Kidney (tissue), 14 donors: Measurements from ENCODE around the gene PPFIBP1. TPM values are rescaled to one million over a fixed set of nuclear protein-coding genes. Genes with fewer than 3 reads are reported as not detected.

ENCODE experiments used
- DNase-seq, 5 donors: peaks; one replicate each; pipeline ENCODE4 v3.0.0-alpha.2; 2013 to 2020
- FAIRE-seq: peaks from 2 replicates; lab custom pipeline; 2012; peaks lifted over from hg19 to GRCh38; lab: Jason Lieb, UNC
- H3K27ac ChIP-seq, 2 donors: one replicate each; pipeline ENCODE4 v1.7.0; 2013; ENCODE audit warnings: low read depth in 2 of 2, low read length in 2 of 2, inconsistent platforms in 1 of 2
- H3K27me3 ChIP-seq: one replicate; pipeline ENCODE4 v1.7.1; 2013; ENCODE audit warnings: low read length, inconsistent platforms; ENCODE audit not compliant: control insufficient read depth, insufficient read depth
- H3K36me3 ChIP-seq, 3 donors: one replicate each; pipeline versions ENCODE4 v1.7.0 to v1.7.1; 2013; ENCODE audit warnings: low read length in 3 of 3, control low read depth in 1 of 3, inconsistent platforms in 1 of 3; ENCODE audit not compliant: insufficient read depth in 3 of 3, control insufficient read depth in 2 of 3
- H3K4me1 ChIP-seq, 3 donors: one replicate each; pipeline versions ENCODE4 v1.7.0 to v1.7.1; 2013; ENCODE audit warnings: low read length in 3 of 3, inconsistent platforms in 1 of 3, low read depth in 1 of 3; ENCODE audit not compliant: control insufficient read depth in 2 of 3, insufficient read depth in 2 of 3
- H3K4me3 ChIP-seq, 3 donors: one replicate each; pipeline versions ENCODE4 v1.7.0 to v1.8.1; 2013; ENCODE audit warnings: low read length in 3 of 3, control low read depth in 1 of 3, inconsistent platforms in 1 of 3
- H3K9ac ChIP-seq, 3 donors: one replicate each; pipeline versions ENCODE4 v1.7.0 to v1.7.1; 2013; ENCODE audit warnings: low read length in 3 of 3, control low read depth in 1 of 3, inconsistent platforms in 1 of 3
- H3K9me3 ChIP-seq, 3 donors: one replicate each; pipeline versions ENCODE4 v1.7.0 to v1.7.1; 2013; ENCODE audit warnings: low read length in 3 of 3, control low read depth in 1 of 3, inconsistent platforms in 1 of 3; ENCODE audit not compliant: control insufficient read depth in 2 of 3, insufficient read depth in 1 of 3
- CTCF ChIP-seq: IDR thresholded peaks from 3 replicates; pipeline ENCODE4 v1.5.1; 2012; ENCODE audit warnings: mild to moderate bottlenecking, moderate library complexity, borderline replicate concordance; ENCODE audit not compliant: insufficient read depth; ENCODE audit errors: extremely low read depth
- intact Hi-C: fragments of 100-400 bp; cut with DNase I; formaldehyde crosslinking; loops from one replicate; pipeline ENCODE4 v1.11.1; 2022
- polyA plus RNA-seq: library from polyadenylated mRNA; stranded (reverse); fragments of 350-450 nt; fragmentation: Illumina TruSeq; extraction: RNeasy Lipid Tissue Mini Kit (QIAGEN cat#74804); gene quantifications from one replicate; pipeline ENCODE4 v1.2.3, GENCODE V29; 2014; ENCODE audit warnings: low read depth, low replicate concordance; ENCODE audit not compliant: insufficient read depth
- total RNA-seq: library from RNA; stranded (reverse); fragmentation: NEBNext Ultra II Directional; extraction: Animal tissue kit (Norgen Biotek cat#: 25700); gene quantifications from one replicate; pipeline ENCODE4 v1.2.1, GENCODE V29; 2021
- donor health status: control.
- donor health status: control.
- donor health status: control.
- donor health status: control.
- donor health status: control.
- donor health status: DM: yes; HTN: yes; CAD: no.
- donor health status: Normal renal cell carcinoma (clear cell type).

PPFIBP1 gene
- total and polyA plus RNA-seq, 2 donors from 2014 or later, result 12.7 to 175 TPM

- H3K9ac ChIP-seq, result no peak overlapping the region
- FAIRE-seq (no peak), DNase-seq (no peak)
- peaks cover 0 to 5% (median 0%) of the 10 kb centered on the region in 3 donors for H3K9me3 ChIP-seq
- no peaks in the 10 kb centered on the region for H3K36me3 ChIP-seq
- no peaks in the 10 kb centered on the region for H3K4me1 ChIP-seq
- H3K27me3 ChIP-seq, result no peaks in the 10 kb centered on the region
- no peak overlapping the region for H3K4me3 ChIP-seq
- no peak for TF ChIP-seq CTCF
- H3K27ac ChIP-seq, result no peak overlapping the region
- intact Hi-C loops, result no loop called here
Measured at GRCh38 chr12:27506645-27507189, 17.3 kb upstream of the PPFIBP1 start.

GRCh38 chr12:27508736-27509431, 15.1 kb upstream of the PPFIBP1 start:
- H3K4me3 ChIP-seq, result no peak overlapping the region
- peaks cover 0 to 5% (median 0%) of the 10 kb centered on the region in 3 donors for H3K9me3 ChIP-seq
- TF ChIP-seq CTCF, result no peak
- FAIRE-seq (no peak), DNase-seq (no peak)
- H3K27me3 ChIP-seq, result no peaks in the 10 kb centered on the region
- H3K4me1 ChIP-seq, result no peaks in the 10 kb centered on the region
- no peaks in the 10 kb centered on the region for H3K36me3 ChIP-seq
- intact Hi-C loops, result no loop called here
- H3K9ac ChIP-seq, result no peak overlapping the region
- H3K27ac ChIP-seq, result no peak overlapping the region

GRCh38 chr12:27511031-27511722, 12.8 kb upstream of the PPFIBP1 start:
- Histone ChIP-seq H3K27me3 (no peaks in the 10 kb centered on the region), H3K9ac (no peak overlapping the region), H3K4me1 (no peaks in the 10 kb centered on the region), H3K27ac (no peak overlapping the region), H3K36me3 (no peaks in the 10 kb centered on the region), H3K4me3 (no peak overlapping the region), H3K9me3 (peaks cover 0 to 5% (median 0%) of the 10 kb centered on the region in 3 donors)
- FAIRE-seq, result no peak
- no peak for TF ChIP-seq CTCF
- no peak for DNase-seq
- intact Hi-C loops, result no loop called here
